GM04503 (cell line): Measurements from ENCODE around the gene SDCCAG8.

Source experiments
- DNase-seq: peaks from one replicate; pipeline ENCODE4 v3.0.0-alpha.2; 2012; ENCODE audit warnings: low read depth

Gene SDCCAG8

DNA sequence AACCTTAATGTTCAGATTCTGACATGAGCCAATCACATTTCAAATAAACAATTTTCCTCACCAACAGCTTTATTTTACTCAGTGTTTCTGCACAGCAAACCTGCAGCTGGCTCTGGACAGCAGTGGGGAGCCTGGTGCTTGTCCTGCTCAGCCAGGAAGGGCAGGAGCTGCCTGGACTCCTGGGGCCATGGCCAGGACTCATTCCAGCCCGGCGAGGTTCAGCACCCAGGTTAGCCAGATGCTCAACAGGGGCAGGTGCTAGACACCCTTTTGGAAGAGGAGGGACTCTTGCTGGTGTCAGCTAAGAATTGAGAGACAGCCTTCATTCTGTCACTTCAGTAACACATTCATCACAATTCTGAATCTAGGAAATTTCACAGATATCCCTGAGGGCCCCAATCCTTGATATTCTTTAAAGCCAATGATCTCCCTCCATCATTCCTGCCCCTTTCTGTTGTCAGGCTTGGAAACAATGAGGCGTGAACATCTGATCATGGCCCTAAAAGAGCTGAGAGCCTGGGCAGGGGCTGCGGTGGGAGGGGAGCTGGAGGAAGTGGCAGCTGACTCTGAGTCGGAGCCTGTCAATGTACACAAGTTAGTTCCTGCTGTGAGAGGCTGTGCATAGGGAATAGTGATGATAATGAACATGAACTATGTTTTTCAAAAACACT, 251.3 kb downstream of the SDCCAG8 start:
- no peak for DNase-seq

DNA sequence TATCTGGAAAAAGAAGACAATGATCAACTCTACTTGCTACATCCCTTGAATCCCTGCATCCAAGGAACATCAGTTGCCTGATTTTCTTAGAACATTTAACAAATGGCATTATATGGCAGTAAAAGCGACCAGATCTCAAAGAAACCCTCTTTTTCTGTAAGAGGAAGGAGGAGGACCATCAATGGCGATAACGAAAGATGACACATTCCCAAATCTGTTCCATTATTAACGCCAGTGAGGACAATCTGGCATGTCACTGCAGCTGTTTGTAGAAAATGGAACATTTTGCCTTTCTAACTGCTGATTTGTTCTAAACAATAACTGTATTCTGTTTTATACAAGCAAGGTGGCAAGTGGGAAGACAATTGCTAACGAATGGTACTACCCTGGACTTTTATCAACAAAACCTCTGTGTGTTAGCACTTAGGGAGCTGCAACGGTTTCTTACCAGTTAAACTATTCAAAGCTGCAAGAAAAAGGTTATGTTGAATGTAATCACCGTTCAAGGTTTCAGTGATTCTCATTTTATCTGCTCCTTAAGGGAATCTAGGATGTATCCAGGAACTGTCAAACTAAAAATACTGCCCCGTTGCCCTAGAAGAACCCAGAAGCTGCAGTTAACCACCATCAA, 251.9 kb downstream of the SDCCAG8 start:
- no peak for DNase-seq

DNA sequence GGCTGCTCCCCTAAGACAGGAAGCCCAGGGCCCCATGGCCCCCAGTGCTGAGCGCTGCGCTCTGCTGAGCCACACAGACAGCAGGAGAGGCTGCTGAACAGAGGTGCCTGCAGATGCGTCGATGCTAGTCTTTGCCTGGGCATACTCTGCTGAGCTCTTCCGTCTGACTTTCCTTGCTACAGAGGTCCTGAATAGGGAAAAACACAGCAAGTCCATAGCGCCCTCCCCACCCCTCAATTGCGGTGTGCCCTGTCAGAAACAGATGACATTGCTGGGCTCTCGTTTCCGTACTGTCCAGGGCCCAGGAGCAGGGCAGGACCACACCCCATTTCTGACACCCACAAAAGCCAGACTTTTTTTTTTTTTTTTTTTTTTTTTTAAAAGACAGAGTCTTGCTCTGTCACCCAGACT, 252.5 kb downstream of the SDCCAG8 start:
- DNase-seq = no peak

DNA sequence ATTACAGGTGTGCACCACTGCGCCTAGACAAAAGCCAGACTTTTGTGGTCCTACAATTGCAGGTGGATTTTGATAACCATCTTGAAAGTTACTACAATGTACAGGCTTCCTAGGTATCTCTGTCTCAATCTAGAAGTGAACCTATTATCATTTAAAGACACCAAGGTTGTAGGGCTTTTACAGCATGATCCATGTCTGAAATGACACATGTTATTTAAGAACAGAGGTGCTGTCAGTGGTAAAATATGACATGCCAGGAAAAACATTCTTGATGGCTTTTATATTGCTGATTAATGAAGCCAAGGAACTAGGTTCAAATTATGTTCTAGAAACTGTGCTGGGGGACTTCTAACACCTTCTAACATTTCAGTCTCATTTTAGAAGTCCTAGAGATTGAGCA, 253.1 kb downstream of the SDCCAG8 start:
- no peak for DNase-seq

DNA sequence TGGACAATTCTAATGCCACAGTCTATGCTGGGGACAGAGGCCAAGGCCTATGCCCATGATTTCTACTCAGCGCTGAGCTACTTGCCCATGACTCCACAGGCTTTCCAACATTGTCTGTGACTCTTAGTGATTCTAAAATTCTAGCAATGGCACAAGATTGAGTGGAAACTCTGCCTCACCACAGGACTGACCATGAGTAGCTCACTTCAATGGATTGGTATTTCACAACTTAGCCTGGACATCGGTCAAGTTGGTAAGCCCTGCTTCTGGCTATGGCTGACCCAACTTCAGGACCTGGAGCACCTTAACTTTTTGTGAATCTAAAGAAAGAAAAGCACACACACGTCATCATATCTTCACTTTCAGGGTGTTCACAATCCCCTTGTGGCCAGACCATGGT, 255.1 kb downstream of the SDCCAG8 start:
- no peak for DNase-seq

DNA sequence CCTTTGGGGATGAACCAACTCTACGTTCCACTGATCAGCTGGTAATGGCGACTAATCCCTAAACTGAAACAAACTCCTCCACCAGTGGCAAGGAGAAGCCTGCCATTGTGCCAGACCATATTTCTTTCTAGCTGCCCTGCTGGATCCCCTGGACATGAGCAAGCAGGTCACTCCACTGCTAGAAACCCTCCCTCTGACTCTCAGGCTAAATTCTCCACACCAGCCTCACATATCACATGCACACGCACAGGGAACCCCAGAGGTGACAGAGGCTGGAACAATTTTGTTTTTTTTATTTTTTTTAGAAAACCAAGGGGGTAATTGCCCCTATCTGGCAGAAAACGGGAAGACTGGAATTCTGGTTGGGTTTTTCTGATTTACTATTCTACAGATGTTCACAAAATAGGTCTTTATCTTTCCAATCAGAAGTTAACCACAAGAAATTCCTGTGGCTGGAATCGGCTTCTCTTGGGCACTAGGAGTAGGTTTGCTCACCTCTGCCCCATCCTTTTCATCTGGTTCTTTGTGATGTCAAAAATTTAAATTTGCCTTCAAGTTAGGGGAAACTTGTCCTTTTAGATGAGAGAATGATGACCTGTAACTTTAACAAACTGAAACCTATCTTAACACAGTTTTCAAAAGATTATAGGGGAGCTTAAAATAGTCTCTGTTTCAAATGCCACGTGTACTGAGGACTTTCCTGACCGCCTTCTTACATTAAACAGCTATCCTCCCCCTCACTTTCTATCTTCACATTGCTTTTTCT, 258.1 kb downstream of the SDCCAG8 start:
- no peak for DNase-seq

DNA sequence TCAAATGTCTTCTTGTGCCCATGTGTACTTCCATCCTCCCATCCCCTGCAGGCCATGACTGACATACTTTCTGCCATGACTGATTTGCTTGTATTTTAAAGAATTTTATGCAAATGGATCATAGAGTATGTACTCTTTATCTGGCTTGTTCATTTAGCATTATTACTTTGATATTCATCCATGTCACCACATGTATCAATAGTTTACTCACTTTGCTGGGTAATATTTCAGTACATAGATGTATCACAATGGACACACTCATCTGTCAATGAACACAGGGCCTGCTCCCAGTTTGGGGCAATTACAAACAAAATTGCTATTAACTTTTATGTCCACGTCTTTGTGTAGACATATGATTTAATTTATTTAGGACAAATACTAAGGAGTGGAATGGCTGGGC, 259.1 kb downstream of the SDCCAG8 start:
- no peak for DNase-seq

DNA sequence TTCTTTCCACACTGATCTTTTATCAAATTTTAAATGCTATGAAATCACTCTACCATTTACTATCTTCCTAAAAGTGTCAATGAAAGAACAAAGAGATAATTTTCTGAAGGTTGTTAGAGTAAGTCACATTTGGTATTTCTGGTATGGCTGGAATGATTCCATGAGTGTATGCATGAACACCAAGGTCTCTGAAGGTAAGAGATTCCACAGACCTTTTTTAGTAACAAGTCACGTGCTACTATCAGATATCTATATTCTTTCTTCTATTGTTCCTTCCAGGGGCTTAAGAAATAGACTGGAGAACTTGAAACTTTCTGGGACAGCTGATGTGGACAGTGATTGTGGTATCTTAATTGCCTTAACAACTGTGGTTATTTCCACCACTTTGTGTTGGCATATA, 265.0 kb downstream of the SDCCAG8 start:
- no peak for DNase-seq

DNA sequence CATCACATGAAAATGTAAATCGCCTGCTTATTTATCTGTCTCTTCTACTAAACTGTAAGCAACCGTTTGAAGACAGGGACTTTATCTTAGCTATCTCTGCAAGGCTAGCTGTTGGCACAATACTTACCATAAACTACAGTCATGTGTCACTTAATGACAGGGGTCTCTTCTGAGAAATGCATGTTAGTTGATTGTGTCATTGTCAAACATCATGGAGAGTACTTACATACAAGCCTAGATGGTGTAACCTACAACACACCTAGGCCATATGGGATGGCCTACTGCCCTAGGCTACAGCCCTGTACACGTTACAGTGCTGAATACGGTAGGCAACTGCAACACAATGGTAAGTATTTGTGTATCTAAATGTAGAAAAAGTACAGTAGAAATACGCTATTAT, 267.9 kb downstream of the SDCCAG8 start:
- no peak for DNase-seq

DNA sequence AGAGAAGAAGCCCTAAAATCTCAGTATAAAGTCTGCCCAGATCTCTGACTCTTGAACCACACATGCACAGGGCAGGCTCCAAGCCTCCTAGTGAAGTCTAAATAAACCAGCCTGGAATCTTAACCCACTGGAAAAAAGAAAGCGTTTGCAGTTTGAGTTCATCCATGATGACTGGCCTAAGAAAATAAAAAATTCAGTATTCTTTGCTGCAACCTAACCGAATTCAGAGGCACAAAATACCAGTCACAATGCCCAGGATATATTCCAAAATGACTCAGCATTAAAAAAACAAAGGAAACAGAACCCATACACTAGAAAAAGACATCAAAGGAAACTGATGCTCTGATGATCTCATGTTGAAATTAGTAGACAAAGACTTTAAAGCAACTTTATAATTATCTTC, 269.2 kb downstream of the SDCCAG8 start:
- DNase-seq = peak; percentile 58

DNA sequence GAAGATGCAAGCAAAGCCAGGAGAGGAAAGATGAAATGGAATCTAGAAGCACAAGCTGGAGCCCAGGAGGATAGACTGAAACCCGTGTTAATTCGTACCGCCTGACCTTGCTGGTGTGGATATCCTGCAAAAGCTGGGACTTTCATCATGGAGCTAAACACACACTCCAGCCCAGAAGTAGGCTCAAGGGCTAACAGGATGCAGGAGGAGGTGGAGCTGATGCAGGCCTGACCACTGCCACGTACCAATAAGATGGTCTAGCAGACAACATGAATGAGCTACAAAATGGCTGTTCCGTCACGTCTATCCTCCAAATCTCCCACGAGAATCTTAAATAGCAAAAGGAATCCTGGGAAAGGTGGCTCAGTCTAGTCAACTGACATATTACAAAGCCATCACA, 270.3 kb downstream of the SDCCAG8 start:
- DNase-seq = no peak

DNA sequence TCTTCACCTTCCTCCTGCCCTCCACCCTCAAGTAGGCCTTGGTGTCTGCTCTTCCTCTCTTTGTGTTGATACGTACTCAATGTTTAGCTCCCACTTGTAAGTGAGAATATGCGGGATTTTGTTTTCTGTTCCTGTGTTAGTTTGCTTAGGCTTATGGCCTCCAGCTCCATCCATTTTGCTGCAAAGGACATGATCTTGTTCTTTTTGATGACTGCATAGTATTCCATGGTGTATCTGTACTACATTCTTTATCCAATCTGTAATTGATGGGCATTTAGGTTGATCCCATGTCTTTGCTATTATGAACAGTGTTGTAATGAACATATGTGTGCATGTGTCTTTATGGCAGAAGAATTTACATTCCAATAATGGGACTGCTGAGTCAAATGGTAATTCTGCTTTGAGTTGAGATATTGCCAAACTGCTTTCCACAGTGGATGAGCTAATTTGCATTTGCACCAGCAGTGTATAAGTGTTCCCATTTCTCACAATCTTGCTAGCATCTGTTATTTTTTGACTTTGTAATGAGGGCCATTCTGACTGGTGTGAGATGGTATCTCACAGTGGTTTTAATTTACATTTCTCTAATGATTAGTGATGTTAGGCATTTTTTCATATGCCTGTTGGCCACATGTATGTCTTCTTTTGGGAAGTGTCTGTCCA, 272.7 kb downstream of the SDCCAG8 start:
- no peak for DNase-seq

DNA sequence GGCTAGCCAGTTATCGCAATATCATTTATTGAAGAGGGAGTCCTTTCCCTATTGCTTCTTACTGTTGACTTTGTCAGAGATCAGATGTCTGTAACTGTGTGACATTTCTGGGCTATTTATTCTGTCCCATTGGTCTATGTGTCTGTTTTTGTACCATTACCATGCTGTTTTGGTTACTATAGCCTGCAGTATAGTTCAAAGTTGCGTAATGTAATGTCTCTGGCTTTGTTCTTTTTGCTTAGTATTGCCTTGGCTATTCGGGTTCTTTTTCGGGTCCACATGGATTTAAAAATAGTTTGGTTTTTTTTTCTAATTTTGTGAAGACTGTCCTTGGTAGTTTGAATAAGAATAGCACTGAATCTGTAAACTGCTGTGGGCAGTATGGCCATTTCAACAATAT, 273.7 kb downstream of the SDCCAG8 start:
- no peak for DNase-seq

DNA sequence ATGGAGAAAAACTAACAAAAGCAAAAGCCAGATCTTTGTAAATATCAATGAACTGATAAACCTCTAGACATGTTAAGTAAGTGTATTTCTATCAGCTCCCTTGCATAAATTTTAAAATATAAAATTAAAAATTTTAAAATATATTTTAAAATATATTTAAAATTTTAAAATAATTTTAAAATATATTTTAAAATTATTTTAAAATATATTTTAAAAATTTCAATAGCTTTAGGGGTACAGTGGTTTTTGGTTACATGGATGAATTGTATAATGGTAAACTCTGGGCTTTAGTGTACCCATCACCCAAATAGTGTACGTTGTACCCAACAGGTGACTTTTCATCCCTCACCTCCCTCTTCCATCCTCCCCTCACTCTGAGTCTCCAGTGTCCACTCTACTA, 279.2 kb downstream of the SDCCAG8 start:
- DNase-seq = no peak

DNA sequence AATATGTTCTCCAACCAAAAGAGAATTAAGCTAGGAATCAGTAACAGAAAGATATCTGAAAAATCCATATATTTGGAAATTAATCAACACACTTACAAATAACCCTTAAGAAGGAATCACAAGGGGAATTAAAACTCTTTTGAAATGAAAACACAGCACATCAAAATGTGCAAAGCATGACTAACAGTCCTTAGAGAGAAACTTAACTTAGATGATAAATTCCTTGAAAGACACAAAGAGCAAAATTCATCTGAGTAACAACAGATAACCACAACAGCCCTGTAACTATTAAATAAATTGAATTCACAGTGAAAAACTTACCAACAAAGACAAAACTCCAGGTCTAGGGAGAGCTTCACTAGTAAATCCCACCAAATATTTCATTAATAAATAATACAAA, 283.8 kb downstream of the SDCCAG8 start:
- no peak for DNase-seq

DNA sequence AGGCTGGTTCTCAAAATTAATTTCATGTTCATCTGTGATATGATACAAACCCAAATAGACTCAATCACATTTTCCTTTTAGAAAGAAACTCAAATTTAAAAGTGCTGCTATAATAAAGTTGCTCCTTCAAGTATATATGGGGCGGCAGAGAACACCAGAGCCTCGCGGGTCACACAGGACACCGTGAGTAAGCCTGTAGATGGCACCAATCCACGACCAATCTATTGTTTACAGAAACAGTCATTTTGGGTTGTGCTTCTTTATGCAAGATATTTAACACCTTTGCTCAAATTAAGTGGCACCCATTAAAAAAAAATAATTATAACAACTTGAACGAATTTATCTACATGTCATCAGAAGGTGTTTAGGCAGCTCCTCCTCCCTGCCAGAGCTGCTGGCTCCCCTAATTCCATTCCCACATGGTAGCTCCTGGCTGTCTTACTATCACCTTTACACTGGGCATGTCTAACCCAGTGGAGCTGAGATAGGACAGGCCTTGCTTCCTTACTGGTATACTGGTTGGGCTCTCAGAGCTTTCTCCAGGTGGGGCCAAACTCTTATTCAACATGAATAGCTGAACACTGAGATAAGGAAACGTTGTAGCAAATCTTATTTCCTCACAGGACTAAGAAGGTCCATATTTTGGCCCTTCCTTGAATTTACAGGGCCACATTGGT, 287.0 kb downstream of the SDCCAG8 start:
- no peak for DNase-seq

DNA sequence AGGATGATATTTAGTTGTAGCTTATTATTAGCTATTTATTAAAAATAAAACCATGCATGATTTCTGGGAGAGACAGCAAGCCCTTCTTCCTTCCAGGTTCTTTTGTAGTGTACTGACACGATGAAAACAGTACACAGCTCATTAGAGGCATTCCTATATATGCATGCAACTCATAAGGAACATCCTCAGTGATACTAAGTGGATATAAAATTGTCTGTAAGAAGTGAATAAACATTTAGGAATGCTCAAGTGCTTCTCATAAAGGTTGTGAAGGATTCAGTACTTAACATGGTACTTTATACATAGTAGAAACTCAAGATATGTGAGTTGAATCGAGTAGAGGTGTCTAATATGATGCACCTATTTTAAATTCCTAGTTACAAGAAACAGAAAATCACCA, 287.7 kb downstream of the SDCCAG8 start:
- no peak for DNase-seq

DNA sequence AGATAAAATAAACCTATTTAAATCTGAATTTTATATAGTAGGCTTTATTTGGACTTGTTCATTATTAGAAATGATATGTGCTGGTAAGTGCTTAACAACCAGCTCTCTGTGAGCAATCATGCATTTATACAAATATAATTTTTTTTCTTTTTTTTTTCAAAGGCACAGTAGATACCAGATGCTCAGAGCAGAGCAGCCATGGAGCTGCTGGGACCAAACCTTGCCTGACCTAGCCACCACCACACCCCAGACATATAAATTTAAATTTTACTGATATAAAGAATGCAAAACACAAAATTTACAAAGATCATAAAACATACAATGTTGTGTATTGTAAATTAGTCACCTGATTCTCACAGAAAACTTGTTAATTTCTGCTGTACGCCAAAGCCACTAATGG, 290.6 kb downstream of the SDCCAG8 start:
- DNase-seq = no peak

DNA sequence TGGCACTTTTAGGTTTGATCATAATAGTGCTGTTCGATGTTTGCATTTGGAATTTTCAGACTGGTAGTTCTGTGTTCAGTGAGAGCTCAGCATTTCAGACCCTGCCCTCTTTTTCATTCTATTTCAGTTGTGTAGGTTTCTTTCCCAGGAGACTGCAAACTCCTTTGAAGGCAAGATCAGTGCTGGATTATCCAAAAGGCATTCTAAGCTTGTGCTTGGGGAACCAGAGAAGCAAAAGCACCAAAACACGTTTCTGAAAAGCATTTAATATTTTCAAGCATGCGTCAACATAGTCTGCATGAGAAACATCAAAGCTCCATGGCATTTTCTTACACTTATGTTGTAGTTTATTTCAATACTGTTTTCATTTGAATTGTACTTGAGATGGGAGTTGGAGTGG, 292.1 kb downstream of the SDCCAG8 start:
- no peak for DNase-seq

DNA sequence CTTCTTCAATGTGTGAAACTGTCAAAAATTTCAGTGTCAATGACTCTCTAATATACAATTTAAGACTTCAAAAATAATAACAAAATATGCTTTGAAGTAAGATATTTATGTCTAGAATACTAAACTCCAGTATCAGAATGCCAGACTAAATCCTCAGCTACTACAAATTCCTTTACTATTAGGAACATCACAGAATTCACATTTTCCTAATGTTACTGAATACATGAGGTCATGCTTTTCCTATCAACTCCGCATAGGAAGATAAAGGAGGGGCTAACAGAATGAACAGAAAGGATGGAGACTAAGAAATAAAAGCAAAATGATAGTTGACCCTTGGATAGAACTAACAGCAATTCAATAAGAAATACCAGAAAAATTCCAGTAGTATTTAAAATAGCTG, 292.7 kb downstream of the SDCCAG8 start:
- DNase-seq = no peak

DNA sequence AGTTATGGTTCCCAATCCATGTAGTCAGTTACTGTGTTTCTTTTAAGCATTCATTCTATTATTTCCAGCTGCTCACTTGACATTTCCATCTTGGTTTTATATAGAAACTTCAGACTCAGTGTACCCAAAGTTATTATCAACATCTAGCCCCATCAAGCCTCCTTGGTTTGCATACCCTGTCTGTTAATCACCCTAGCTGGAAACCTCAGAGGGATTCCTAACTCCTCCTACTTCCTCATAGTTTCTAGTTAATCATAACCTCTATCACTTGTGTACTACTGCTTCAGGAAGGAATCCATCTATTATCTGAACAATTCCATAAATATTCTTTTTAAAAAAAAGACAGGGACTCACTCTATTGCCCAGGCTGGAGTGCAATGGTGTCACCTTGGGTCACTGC, 293.3 kb downstream of the SDCCAG8 start:
- no peak for DNase-seq
